NB4 (cell line): Measurements from ENCODE around the gene CCDC102B.

Experiments used
- CTCF ChIP-seq: IDR thresholded peaks from one replicate; pipeline ENCODE4 v1.5.1; 2012; ENCODE audit warnings: low read depth, low read length
- POLR2A ChIP-seq: IDR thresholded peaks from 2 replicates; pipeline ENCODE4 v1.6.1; 2011; ENCODE audit warnings: mild to moderate bottlenecking; ENCODE audit not compliant: insufficient read length; ENCODE audit errors: extremely low read depth

- no peak for TF ChIP-seq CTCF
- no peak for TF ChIP-seq POLR2A
Observed at GRCh38 chr18:68783506-68783905, 14.4 kb upstream of the CCDC102B start.
